ENCODE results near the gene ARL15.

DNA sequence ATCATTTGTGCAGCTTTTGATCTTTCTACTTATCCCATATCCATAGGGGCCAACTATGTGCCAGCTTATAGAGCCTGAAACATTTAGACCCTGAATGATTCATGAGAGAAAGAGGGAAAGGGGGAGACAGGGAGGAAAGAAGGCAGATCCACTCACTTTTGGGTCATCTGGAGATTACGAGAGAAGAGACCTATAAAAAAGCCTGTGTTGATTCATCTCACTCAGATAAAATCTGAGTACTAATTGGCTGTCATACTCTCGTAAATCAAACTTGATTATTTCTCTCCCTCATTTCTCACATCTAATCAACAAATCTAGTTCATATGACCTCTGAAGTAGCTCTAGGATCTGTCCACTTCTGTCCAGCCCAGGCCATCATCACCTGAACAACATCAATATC lies 137.1 kb downstream of the ARL15 start:
- TF ChIP-seq, protein P1, sequence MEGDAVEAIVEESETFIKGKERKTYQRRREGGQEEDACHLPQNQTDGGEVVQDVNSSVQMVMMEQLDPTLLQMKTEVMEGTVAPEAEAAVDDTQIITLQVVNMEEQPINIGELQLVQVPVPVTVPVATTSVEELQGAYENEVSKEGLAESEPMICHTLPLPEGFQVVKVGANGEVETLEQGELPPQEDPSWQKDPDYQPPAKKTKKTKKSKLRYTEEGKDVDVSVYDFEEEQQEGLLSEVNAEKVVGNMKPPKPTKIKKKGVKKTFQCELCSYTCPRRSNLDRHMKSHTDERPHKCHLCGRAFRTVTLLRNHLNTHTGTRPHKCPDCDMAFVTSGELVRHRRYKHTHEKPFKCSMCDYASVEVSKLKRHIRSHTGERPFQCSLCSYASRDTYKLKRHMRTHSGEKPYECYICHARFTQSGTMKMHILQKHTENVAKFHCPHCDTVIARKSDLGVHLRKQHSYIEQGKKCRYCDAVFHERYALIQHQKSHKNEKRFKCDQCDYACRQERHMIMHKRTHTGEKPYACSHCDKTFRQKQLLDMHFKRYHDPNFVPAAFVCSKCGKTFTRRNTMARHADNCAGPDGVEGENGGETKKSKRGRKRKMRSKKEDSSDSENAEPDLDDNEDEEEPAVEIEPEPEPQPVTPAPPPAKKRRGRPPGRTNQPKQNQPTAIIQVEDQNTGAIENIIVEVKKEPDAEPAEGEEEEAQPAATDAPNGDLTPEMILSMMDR (IDR thresholded peaks at IDR 0.05), result no peak
- TF ChIP-seq SMC3 (IDR thresholded peaks at IDR 0.05; ENCODE audit: low read depth, low read length), result no peak
- TF ChIP-seq RCOR1 (IDR thresholded peaks at IDR 0.05; ENCODE audit: low read length), result no peak
- no peak for TF ChIP-seq FOSL2 (IDR thresholded peaks at IDR 0.05; ENCODE audit: borderline replicate concordance, low read depth)
- no peak for TF ChIP-seq CHD2 (IDR thresholded peaks at IDR 0.05; ENCODE audit: low read length, partially characterized antibody)
- TF ChIP-seq, protein P2, sequence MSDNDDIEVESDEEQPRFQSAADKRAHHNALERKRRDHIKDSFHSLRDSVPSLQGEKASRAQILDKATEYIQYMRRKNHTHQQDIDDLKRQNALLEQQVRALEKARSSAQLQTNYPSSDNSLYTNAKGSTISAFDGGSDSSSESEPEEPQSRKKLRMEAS (IDR thresholded peaks at IDR 0.05; ENCODE audit: low read depth), result no peak
- no peak for TF ChIP-seq EP300 (IDR thresholded peaks at IDR 0.05; ENCODE audit: borderline replicate concordance in 1 of 2, low read depth in 1 of 2, low read length in 1 of 2)
- TF ChIP-seq MXI1 (IDR thresholded peaks at IDR 0.05; ENCODE audit: low read depth, low read length), result no peak
- TF ChIP-seq, protein P3, sequence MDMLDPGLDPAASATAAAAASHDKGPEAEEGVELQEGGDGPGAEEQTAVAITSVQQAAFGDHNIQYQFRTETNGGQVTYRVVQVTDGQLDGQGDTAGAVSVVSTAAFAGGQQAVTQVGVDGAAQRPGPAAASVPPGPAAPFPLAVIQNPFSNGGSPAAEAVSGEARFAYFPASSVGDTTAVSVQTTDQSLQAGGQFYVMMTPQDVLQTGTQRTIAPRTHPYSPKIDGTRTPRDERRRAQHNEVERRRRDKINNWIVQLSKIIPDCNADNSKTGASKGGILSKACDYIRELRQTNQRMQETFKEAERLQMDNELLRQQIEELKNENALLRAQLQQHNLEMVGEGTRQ (IDR thresholded peaks at IDR 0.05; ENCODE audit: borderline replicate concordance, low read depth, low read length), result no peak
- no peak for TF ChIP-seq YY1 (IDR thresholded peaks at IDR 0.05; ENCODE audit: low read depth)
- TF ChIP-seq, protein P4, sequence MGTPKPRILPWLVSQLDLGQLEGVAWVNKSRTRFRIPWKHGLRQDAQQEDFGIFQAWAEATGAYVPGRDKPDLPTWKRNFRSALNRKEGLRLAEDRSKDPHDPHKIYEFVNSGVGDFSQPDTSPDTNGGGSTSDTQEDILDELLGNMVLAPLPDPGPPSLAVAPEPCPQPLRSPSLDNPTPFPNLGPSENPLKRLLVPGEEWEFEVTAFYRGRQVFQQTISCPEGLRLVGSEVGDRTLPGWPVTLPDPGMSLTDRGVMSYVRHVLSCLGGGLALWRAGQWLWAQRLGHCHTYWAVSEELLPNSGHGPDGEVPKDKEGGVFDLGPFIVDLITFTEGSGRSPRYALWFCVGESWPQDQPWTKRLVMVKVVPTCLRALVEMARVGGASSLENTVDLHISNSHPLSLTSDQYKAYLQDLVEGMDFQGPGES (IDR thresholded peaks at IDR 0.05; ENCODE audit: low read depth, low read length), result no peak
- TF ChIP-seq, protein P5, sequence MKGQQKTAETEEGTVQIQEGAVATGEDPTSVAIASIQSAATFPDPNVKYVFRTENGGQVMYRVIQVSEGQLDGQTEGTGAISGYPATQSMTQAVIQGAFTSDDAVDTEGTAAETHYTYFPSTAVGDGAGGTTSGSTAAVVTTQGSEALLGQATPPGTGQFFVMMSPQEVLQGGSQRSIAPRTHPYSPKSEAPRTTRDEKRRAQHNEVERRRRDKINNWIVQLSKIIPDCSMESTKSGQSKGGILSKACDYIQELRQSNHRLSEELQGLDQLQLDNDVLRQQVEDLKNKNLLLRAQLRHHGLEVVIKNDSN (IDR thresholded peaks at IDR 0.05; ENCODE audit: borderline replicate concordance, low read depth), result no peak
- no peak for TF ChIP-seq EZH2phosphoT487 (IDR thresholded peaks at IDR 0.05; ENCODE audit: borderline replicate concordance, low read depth)
- no peak for TF ChIP-seq MEF2A (IDR thresholded peaks at IDR 0.05; ENCODE audit: borderline replicate concordance, low read depth)

Measured in SK-N-SH (cell line).